Caco-2 (cell line): ENCODE measurements around the gene DCX. TPM values are rescaled to one million over a fixed set of nuclear protein-coding genes. Genes with fewer than 3 reads are reported as not detected.

Experiments used
- BruUV-seq: library from RNA; stranded (reverse); fragments of 400-500 nt; replicated peaks from 2 replicates; lab custom pipeline; 2021; lab: Mats Ljungman, UMichigan
- CTCF ChIA-PET: fragments of 300-600 bp; sonication (Branson Sonifier 250); formaldehyde crosslinking; loops from one replicate; lab custom pipeline; 2022; ENCODE audit warnings: antibody characterized with exemption; lab: Charles Lee
- POLR2A ChIA-PET: fragments of 300-600 bp; sonication (Branson Sonifier 250); formaldehyde crosslinking; loops from one replicate; lab custom pipeline; 2022; ENCODE audit warnings: antibody characterized with exemption; lab: Charles Lee
- DNase-seq, 2 experiments: peaks; one replicate each; pipeline versions ENCODE4 v3.0.0 to v3.0.0-alpha.2; 2020 to 2022
- H3K27me3 ChIP-seq: replicated peaks from 2 replicates; pipeline ENCODE4 v1.6.0; 2011; ENCODE audit warnings: low read length; ENCODE audit not compliant: control insufficient read depth, insufficient read depth
- H3K36me3 ChIP-seq: 2 replicates; pipeline ENCODE4 v1.5.1; 2011; ENCODE audit warnings: low read length; ENCODE audit not compliant: control insufficient read depth, insufficient read depth
- H3K4me1 ChIP-seq: fragments of 250-450 bp; sonication (Bioruptor Pico); 2 replicates; pipeline ENCODE4 v1.5.1; 2020; ENCODE audit warnings: mild to moderate bottlenecking
- H3K4me3 ChIP-seq: 2 replicates; pipeline ENCODE4 v1.5.1; 2011; ENCODE audit warnings: low read depth, mild to moderate bottlenecking, control low read depth, low read length
- H3K9me3 ChIP-seq: fragments of 250-450 bp; sonication (Bioruptor Pico); 2 replicates; pipeline ENCODE4 v1.5.1; 2020; ENCODE audit warnings: mild to moderate bottlenecking, moderate library complexity
- H3K27ac Mint-ChIP-seq: one replicate; pipeline ENCODE4 v1.8.0; 2022; ENCODE audit warnings: mixed read lengths; ENCODE audit not compliant: unreplicated experiment
- H3K27me3 Mint-ChIP-seq: one replicate; pipeline ENCODE4 v1.8.0; 2022; ENCODE audit warnings: mixed read lengths; ENCODE audit not compliant: insufficient read depth, unreplicated experiment
- H3K36me3 Mint-ChIP-seq: one replicate; pipeline ENCODE4 v1.8.0; 2022; ENCODE audit warnings: mild to moderate bottlenecking, mixed read lengths; ENCODE audit not compliant: insufficient read depth, unreplicated experiment
- H3K4me1 Mint-ChIP-seq: one replicate; pipeline ENCODE4 v1.8.0; 2022; ENCODE audit warnings: low read depth, mixed read lengths; ENCODE audit not compliant: unreplicated experiment
- H3K4me3 Mint-ChIP-seq: one replicate; pipeline ENCODE4 v1.8.0; 2022; ENCODE audit warnings: mild to moderate bottlenecking, moderate library complexity, mixed read lengths; ENCODE audit not compliant: unreplicated experiment
- H3K9me3 Mint-ChIP-seq: one replicate; pipeline ENCODE4 v1.8.0; 2022; ENCODE audit warnings: mixed read lengths; ENCODE audit not compliant: unreplicated experiment
- CTCF ChIP-seq, 2 experiments: fragments of 200-600 bp in 1 of 2; IDR thresholded peaks; 1 replicate in 1 of 2; 2 replicates in 1 of 2; pipeline versions ENCODE4 v1.5.1 to v1.8.0; 2011 to 2022; ENCODE audit warnings: antibody characterized with exemption in 1 of 2, control low read depth in 1 of 2, inconsistent platforms in 1 of 2, low read depth in 1 of 2, low read length in 1 of 2, mild to moderate bottlenecking in 1 of 2, moderate library complexity in 1 of 2; ENCODE audit not compliant: insufficient read depth in 1 of 2, severe bottlenecking in 1 of 2, unreplicated experiment in 1 of 2
- intact Hi-C: fragments of 100-400 bp; cut with micrococcal nuclease; formaldehyde crosslinking; loops from one replicate; pipeline ENCODE4 v1.10.0; 2022; ENCODE audit not compliant: unreplicated experiment
- total RNA-seq: library from RNA; stranded (reverse); gene quantifications from 2 replicates; pipeline ENCODE4 v1.2.3, GENCODE V29; 2022

Gene DCX
- total RNA-seq, 1 experiment from 2014 or later: not detected

GRCh38 chrX:111288841-111289240 lies 123.2 kb downstream of the DCX start:
- intact Hi-C loops: no loop called here
- Mint-ChIP-seq H3K4me3 (no peak overlapping the region), H3K4me1 (peaks cover 5% of the 10 kb centered on the region), H3K27ac (no peak overlapping the region), H3K27me3 (peaks cover 3% of the 10 kb centered on the region), H3K9me3 (no peaks in the 10 kb centered on the region), H3K36me3 (no peaks in the 10 kb centered on the region)
- Histone ChIP-seq H3K9me3 (no peaks in the 10 kb centered on the region), H3K27me3 (no peaks in the 10 kb centered on the region), H3K36me3 (no peaks in the 10 kb centered on the region), H3K4me3 (no peak overlapping the region), H3K4me1 (no peaks in the 10 kb centered on the region)
- no peak for TF ChIP-seq CTCF (IDR thresholded peaks at IDR 0.05; ENCODE audit: insufficient read depth in 1 of 2, low read depth in 1 of 2, low read length in 1 of 2, severe bottlenecking in 1 of 2, unreplicated experiment in 1 of 2)
- ChIA-PET POLR2A (no interaction called here), CTCF (no interaction called here)
- DNase-seq: no peak
- BruUV-seq: no TSS peak

GRCh38 chrX:111284631-111285293 lies 127.2 kb downstream of the DCX start:
- ChIA-PET CTCF (no interaction called here), POLR2A (no interaction called here)
- Mint-ChIP-seq H3K4me3 (no peak overlapping the region), H3K27ac (no peak overlapping the region), H3K4me1 (peaks cover 5% of the 10 kb centered on the region), H3K9me3 (no peaks in the 10 kb centered on the region), H3K36me3 (no peaks in the 10 kb centered on the region), H3K27me3 (peaks cover 8% of the 10 kb centered on the region)
- intact Hi-C loops: no loop called here
- no peaks in the 10 kb centered on the region for H3K9me3 ChIP-seq
- no peaks in the 10 kb centered on the region for H3K27me3 ChIP-seq
- no peak overlapping the region for H3K4me3 ChIP-seq
- H3K36me3 ChIP-seq: no peaks in the 10 kb centered on the region
- no peaks in the 10 kb centered on the region for H3K4me1 ChIP-seq
- no peak for TF ChIP-seq CTCF (IDR thresholded peaks at IDR 0.05; ENCODE audit: insufficient read depth in 1 of 2, low read depth in 1 of 2, low read length in 1 of 2, severe bottlenecking in 1 of 2, unreplicated experiment in 1 of 2)
- no peak for DNase-seq
- no TSS peak for BruUV-seq

- no peak overlapping the region for H3K27ac Mint-ChIP-seq
- no peak overlapping the region for H3K4me3 Mint-ChIP-seq
- H3K27me3 ChIP-seq: no peaks in the 10 kb centered on the region
- no peak for TF ChIP-seq CTCF (IDR thresholded peaks at IDR 0.05; ENCODE audit: insufficient read depth in 1 of 2, low read depth in 1 of 2, low read length in 1 of 2, severe bottlenecking in 1 of 2, unreplicated experiment in 1 of 2)
- no peak overlapping the region for H3K4me3 ChIP-seq
- no peaks in the 10 kb centered on the region for H3K9me3 ChIP-seq
- ChIA-PET CTCF (no interaction called here), POLR2A (no interaction called here)
- H3K36me3 ChIP-seq: no peaks in the 10 kb centered on the region
- no peak for DNase-seq
- BruUV-seq: no TSS peak
- no peaks in the 10 kb centered on the region for H3K4me1 ChIP-seq
- peaks cover 8% of the 10 kb centered on the region for H3K27me3 Mint-ChIP-seq
- no peaks in the 10 kb centered on the region for H3K9me3 Mint-ChIP-seq
- intact Hi-C loops: no loop called here
- H3K36me3 Mint-ChIP-seq: no peaks in the 10 kb centered on the region
- peaks cover 5% of the 10 kb centered on the region for H3K4me1 Mint-ChIP-seq
Measured at GRCh38 chrX:111283446-111283845, 128.5 kb downstream of the DCX start.
